ENCODE data around the gene NDUFAF8. TPM values are rescaled to one million over a fixed set of nuclear protein-coding genes. Genes with fewer than 3 reads are reported as not detected.

The NDUFAF8 gene
- total and polyA plus RNA-seq, 3 donors from 2014 or later, result 61.1 to 63.4 (median 62.5) TPM

- no peak overlapping the region for H3K4me3 ChIP-seq
- DNase-seq, result no peak
- intact Hi-C loops (cut with DNase I; ENCODE audit: low total_unique reads), result no loop called here
- no peak overlapping the region for H3K27ac ChIP-seq
- no peaks in the 10 kb centered on the region for H3K27me3 ChIP-seq
- H3K9me3 ChIP-seq, result no peaks in the 10 kb centered on the region
- no peaks in the 10 kb centered on the region for H3K4me1 ChIP-seq
- WGBS, 2 donors, result 94 to 97% methylated on average over 8 to 13 of the region's 14 CpGs
- TF ChIP-seq, protein P1, sequence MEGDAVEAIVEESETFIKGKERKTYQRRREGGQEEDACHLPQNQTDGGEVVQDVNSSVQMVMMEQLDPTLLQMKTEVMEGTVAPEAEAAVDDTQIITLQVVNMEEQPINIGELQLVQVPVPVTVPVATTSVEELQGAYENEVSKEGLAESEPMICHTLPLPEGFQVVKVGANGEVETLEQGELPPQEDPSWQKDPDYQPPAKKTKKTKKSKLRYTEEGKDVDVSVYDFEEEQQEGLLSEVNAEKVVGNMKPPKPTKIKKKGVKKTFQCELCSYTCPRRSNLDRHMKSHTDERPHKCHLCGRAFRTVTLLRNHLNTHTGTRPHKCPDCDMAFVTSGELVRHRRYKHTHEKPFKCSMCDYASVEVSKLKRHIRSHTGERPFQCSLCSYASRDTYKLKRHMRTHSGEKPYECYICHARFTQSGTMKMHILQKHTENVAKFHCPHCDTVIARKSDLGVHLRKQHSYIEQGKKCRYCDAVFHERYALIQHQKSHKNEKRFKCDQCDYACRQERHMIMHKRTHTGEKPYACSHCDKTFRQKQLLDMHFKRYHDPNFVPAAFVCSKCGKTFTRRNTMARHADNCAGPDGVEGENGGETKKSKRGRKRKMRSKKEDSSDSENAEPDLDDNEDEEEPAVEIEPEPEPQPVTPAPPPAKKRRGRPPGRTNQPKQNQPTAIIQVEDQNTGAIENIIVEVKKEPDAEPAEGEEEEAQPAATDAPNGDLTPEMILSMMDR (IDR thresholded peaks at IDR 0.05), result no peak
- no peak for TF ChIP-seq POLR2A (IDR thresholded peaks at IDR 0.05)
- no peaks in the 10 kb centered on the region for H3K36me3 ChIP-seq (ENCODE audit: low read depth, missing control alignments)
These were observed 47.5 kb upstream of the NDUFAF8 start for GRCh38 chr17:81191646-81192045.

DNA sequence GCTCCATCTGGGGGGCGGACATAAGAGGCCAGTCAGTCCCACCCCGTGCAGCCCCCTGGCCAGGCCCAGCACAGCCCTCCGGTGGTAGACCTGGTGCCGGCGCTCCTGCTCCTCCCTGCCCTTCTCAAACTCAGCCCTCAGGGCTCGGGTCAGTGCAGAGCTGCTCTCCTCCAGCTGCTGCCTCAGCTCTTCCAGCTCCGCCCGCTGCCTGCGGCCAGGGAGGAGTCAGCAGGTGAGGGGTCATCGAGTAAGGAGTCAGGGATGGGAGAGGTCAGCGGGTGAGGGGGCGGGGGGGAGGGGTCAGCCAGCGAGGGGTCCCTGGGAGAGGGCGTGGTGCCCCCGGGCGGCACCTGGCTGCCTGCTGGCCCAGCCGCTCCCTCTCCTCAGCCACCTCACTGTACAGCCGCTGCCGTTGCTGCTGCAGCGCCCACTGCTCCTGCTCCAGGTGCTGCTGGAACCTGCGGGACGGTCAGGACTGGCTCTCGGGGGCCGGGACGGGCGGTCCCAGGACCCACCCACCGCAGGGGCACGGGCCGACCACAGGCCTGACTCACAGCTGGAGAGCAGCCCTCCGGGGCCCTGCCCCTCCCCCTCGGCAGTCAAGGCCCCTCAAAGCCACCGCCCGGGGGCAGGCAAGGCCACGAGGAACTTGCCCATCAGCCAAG, 46.6 kb upstream of the NDUFAF8 start:
- 88 to 100% methylated on average over 1 to 26 of the region's 34 CpGs for WGBS, 2 donors

GRCh38 chr17:81193051-81193410, 46.1 kb upstream of the NDUFAF8 start:
- DNase-seq, result no peak
- WGBS, 2 donors, result 93% methylated on average over 17 of the region's 17 CpGs; no CpG with 5 or more reads in 1 of the 2 donors
- intact Hi-C loops (cut with DNase I; ENCODE audit: low total_unique reads), result no loop called here
- Histone ChIP-seq H3K27ac (no peak overlapping the region), H3K4me3 (no peak overlapping the region), H3K4me1 (no peaks in the 10 kb centered on the region), H3K27me3 (no peaks in the 10 kb centered on the region), H3K36me3 (ENCODE audit: low read depth, missing control alignments) (no peaks in the 10 kb centered on the region), H3K9me3 (no peaks in the 10 kb centered on the region)
- TF ChIP-seq POLR2A (IDR thresholded peaks at IDR 0.05), result no peak
- TF ChIP-seq, protein P1 (IDR thresholded peaks at IDR 0.05), result no peak

More for the DNA sequence above, 46.6 kb upstream of the NDUFAF8 start:
- Histone ChIP-seq H3K9me3 (no peaks in the 10 kb centered on the region), H3K4me1 (no peaks in the 10 kb centered on the region), H3K27ac (no peak overlapping the region), H3K27me3 (no peaks in the 10 kb centered on the region), H3K36me3 (ENCODE audit: low read depth, missing control alignments) (no peaks in the 10 kb centered on the region), H3K4me3 (no peak overlapping the region)
- intact Hi-C loops (cut with DNase I; ENCODE audit: low total_unique reads), result no loop called here
- no peak for TF ChIP-seq POLR2A (IDR thresholded peaks at IDR 0.05)
- TF ChIP-seq, protein P1 (IDR thresholded peaks at IDR 0.05), result no peak
- DNase-seq, result no peak

DNA sequence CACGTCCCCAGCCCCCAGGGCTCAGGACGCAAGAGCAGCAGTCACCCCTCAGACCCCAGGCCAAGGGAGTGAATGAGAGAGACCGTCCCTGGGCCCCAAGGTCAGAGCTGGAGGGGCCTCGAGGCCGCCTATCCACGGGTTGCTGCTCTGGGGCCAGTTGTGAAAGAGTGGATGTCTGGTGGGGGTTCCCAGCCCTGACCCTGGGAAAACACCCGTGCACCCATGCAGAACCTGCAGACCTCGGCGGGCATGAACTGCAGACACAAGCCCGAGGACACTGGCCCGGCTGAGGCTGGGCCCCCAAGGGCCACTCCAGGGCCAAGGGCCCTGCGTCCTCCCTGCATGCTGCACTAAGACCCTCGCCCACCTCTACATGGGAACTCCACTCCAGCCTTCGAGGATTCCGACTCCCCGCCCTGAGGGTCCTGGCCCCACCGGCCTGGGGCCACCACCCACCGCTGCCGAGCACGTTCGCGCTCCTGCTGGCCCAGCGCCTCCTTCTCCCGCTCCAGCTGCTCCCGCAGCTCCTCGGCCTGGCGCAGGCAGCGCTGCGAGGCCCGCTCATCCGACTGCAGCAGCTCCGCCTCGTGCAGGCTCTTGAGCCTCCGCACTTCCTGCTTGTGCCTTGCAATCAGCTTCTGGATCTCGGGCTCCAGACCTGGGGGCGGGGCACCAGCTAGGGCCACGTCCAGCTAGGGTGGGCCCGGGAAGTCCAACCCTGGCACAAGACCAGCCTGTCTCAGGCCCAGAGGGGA, 45.5 kb upstream of the NDUFAF8 start:
- no peak for DNase-seq
- H3K36me3 ChIP-seq (ENCODE audit: low read depth, missing control alignments), result no peaks in the 10 kb centered on the region
- H3K27ac ChIP-seq, result no peak overlapping the region
- no peak overlapping the region for H3K4me3 ChIP-seq
- H3K4me1 ChIP-seq, result peaks cover under 1% of the 10 kb centered on the region
- 85 to 94% methylated on average over 20 to 38 of the region's 38 CpGs for WGBS, 2 donors
- TF ChIP-seq, protein P1 (IDR thresholded peaks at IDR 0.05), result no peak
- no peak for TF ChIP-seq POLR2A (IDR thresholded peaks at IDR 0.05)
- H3K27me3 ChIP-seq, result no peaks in the 10 kb centered on the region
- H3K9me3 ChIP-seq, result no peaks in the 10 kb centered on the region
- intact Hi-C loops (cut with DNase I; ENCODE audit: low total_unique reads), result no loop called here
